ENCODE measurements around the gene SLC38A1.
"Not testable (repeated sequence)": the region's sequence is repeated elsewhere in the genome, so short reads cannot be mapped to it uniquely, and the experiment has no call there.

SLC38A1 gene

GRCh38 chr12:46263140-46264016 is 5.5 kb downstream of the SLC38A1 start:
- DNase-seq, result no peak

GRCh38 chr12:46261646-46262045 is 7.2 kb downstream of the SLC38A1 start:
- DNase-seq, result no peak

GRCh38 chr12:46260913-46261476 is 7.8 kb downstream of the SLC38A1 start:
- DNase-seq, result no peak

GRCh38 chr12:46260124-46260912 is 8.5 kb downstream of the SLC38A1 start:
- no peak for DNase-seq

GRCh38 chr12:46259713-46260112 is 9.1 kb downstream of the SLC38A1 start:
- no peak for DNase-seq

GRCh38 chr12:46259071-46259470 is 9.8 kb downstream of the SLC38A1 start:
- no peak for DNase-seq

GRCh38 chr12:46258129-46258528 is 10.7 kb downstream of the SLC38A1 start:
- DNase-seq, result no peak

- DNase-seq, result no peak
These were observed 11.9 kb downstream of the SLC38A1 start for GRCh38 chr12:46256942-46257341.

GRCh38 chr12:46253544-46254162 is 15.2 kb downstream of the SLC38A1 start:
- DNase-seq, result no peak

GRCh38 chr12:46251994-46252393 is 16.8 kb downstream of the SLC38A1 start:
- DNase-seq, result not testable (repeated sequence)

- DNase-seq, result not testable (repeated sequence)
These were observed 18.9 kb downstream of the SLC38A1 start for GRCh38 chr12:46249960-46250359.

- no peak for DNase-seq
These were observed 22.7 kb downstream of the SLC38A1 start for GRCh38 chr12:46246021-46246700.

- no peak for DNase-seq
These were observed 23.8 kb downstream of the SLC38A1 start for GRCh38 chr12:46244997-46245396.

- no peak for DNase-seq
These were observed 24.4 kb downstream of the SLC38A1 start for GRCh38 chr12:46244273-46244915.

GRCh38 chr12:46242569-46242968 is 26.3 kb downstream of the SLC38A1 start:
- no peak for DNase-seq

- no peak for DNase-seq
These were observed 28.4 kb downstream of the SLC38A1 start for GRCh38 chr12:46240436-46240835.

- no peak for DNase-seq
These were observed 30.0 kb downstream of the SLC38A1 start for GRCh38 chr12:46238821-46239220.

GRCh38 chr12:46237371-46238045 is 31.3 kb downstream of the SLC38A1 start:
- no peak for DNase-seq

GRCh38 chr12:46234000-46234399 is 34.8 kb downstream of the SLC38A1 start:
- no peak for DNase-seq

GRCh38 chr12:46233423-46233822 is 35.4 kb downstream of the SLC38A1 start:
- DNase-seq, result no peak

GRCh38 chr12:46230983-46231382 is 37.9 kb downstream of the SLC38A1 start:
- no peak for DNase-seq
